DND-41 (cell line): Measurements from ENCODE around the gene ZNF132.

ENCODE experiments used
- ATAC-seq: fragments of 200-7000 bp; cut with Tn5 transposase; 3 replicates; pipeline ENCODE4 v1.9.1; 2021; ENCODE audit warnings: low read depth; ENCODE audit not compliant: insufficient read depth
- DNase-seq: peaks from one replicate; pipeline ENCODE4 v3.0.0-alpha.2; 2020
- H2AFZ ChIP-seq: 2 replicates; pipeline ENCODE4 v1.6.0; 2012; ENCODE audit warnings: low read depth, low read length
- H3K27ac ChIP-seq: 2 replicates; pipeline ENCODE4 v1.5.1; 2012; ENCODE audit warnings: low read length, inconsistent platforms
- H3K27me3 ChIP-seq: fragments of 200-600 bp; sonication (generic); 2 replicates; pipeline ENCODE4 v1.6.0; 2012; ENCODE audit warnings: low read length, mild to moderate bottlenecking, inconsistent platforms; ENCODE audit not compliant: insufficient read depth, poor library complexity
- H3K36me3 ChIP-seq: 2 replicates; pipeline ENCODE4 v1.5.1; 2012; ENCODE audit warnings: low read length, inconsistent platforms; ENCODE audit not compliant: insufficient read depth
- H3K4me1 ChIP-seq: 2 replicates; pipeline ENCODE4 v1.5.1; 2012; ENCODE audit warnings: mild to moderate bottlenecking, low read length; ENCODE audit not compliant: insufficient read depth
- H3K4me2 ChIP-seq: 2 replicates; pipeline ENCODE4 v1.6.0; 2012; ENCODE audit warnings: mild to moderate bottlenecking, moderate library complexity, low read length, inconsistent platforms; ENCODE audit not compliant: insufficient read depth
- H3K4me3 ChIP-seq, 2 experiments: fragments of 200-600 bp in 1 of 2; shearing (Covaris generic) in 1 of 2; 2 replicates each; pipeline ENCODE4 v1.5.1; 2012 to 2016; ENCODE audit warnings: inconsistent platforms in 2 of 2, low read length in 2 of 2, mild to moderate bottlenecking in 2 of 2, low read depth in 1 of 2, moderate library complexity in 1 of 2
- H3K79me2 ChIP-seq: 2 replicates; pipeline ENCODE4 v1.6.0; 2012; ENCODE audit warnings: low read length, inconsistent platforms; ENCODE audit not compliant: insufficient read depth
- H3K9ac ChIP-seq: 2 replicates; pipeline ENCODE4 v1.6.0; 2012; ENCODE audit warnings: low read depth, mild to moderate bottlenecking, inconsistent platforms, low read length, moderate library complexity
- H3K9me3 ChIP-seq: 2 replicates; pipeline ENCODE4 v1.5.1; 2012; ENCODE audit warnings: low read length, moderate library complexity, mild to moderate bottlenecking, inconsistent platforms; ENCODE audit not compliant: insufficient read depth, severe bottlenecking
- H4K20me1 ChIP-seq: 2 replicates; pipeline ENCODE4 v1.6.0; 2012; ENCODE audit warnings: low read length; ENCODE audit not compliant: insufficient read depth
- EZH2 ChIP-seq: IDR thresholded peaks from 3 replicates; pipeline ENCODE4 v1.6.1; 2012; ENCODE audit warnings: borderline replicate concordance, low read depth, mild to moderate bottlenecking, moderate library complexity, low read length, inconsistent platforms; ENCODE audit not compliant: severe bottlenecking
- TF ChIP-seq, protein P1 (sequence below): IDR thresholded peaks from 2 replicates; pipeline ENCODE4 v1.5.1; 2012; ENCODE audit warnings: borderline replicate concordance, low read length, moderate library complexity, mild to moderate bottlenecking; ENCODE audit not compliant: poor library complexity, severe bottlenecking; ENCODE audit errors: extremely low read depth

The ZNF132 gene

DNA sequence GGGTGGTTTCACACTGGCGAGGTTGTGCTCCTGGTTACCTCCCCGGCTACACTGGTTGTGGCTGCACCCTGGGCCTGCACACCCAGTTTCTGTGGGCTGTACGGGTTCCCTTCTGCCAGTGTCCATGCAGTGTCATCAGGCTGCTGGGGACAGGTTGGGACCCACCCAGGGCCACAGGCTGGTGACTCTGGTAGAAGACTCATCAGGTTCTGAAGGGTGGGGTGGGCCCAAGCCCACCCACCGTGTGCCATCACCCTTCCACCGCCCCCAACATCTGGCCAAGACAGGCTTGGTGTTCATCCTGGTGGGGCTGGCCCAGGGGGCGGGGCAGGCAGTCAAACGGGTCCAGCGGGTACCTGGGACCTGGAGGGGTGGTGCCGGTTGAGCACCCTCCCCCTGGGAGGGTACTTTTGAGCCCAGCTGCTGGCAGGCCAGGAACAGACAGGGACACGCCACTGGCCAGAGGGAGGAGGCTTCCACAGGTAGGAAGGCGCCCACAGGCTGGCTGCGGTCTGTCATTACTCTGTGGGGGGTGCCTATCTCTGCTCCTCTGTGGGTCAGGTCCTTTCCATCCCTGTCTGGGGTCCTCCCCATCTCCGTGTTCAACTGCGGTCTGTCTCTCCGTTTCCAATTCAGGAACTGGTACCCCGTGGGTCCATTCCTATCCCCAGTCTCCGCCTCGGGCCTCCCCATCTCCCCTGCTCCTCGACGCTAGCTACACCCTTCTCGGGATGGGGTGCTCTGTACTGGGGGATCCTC is 44.6 kb downstream of the ZNF132 start, which contains the start of gene RNF225:
Gene RNF225, plus strand, starts transcription at position 437 of the 759 bp plus-strand sequence. CDS start 434 bp downstream, outside the sequence.
- peaks cover 55% of the 10 kb centered on the region for H3K36me3 ChIP-seq
- H4K20me1 ChIP-seq, result peaks cover 41% of the 10 kb centered on the region
- no peak within 1 kb of the TSS for H3K27ac ChIP-seq
- H3K27me3 ChIP-seq, result no peaks in the 10 kb centered on the region
- DNase-seq (peak; percentile 41), ATAC-seq (peak; percentile 42)
- H3K9me3 ChIP-seq, result no peaks in the 10 kb centered on the region
- no peak within 1 kb of the TSS for H2AFZ ChIP-seq
- peaks cover 11% of the 10 kb centered on the region for H3K4me1 ChIP-seq
- TF ChIP-seq, protein P1, sequence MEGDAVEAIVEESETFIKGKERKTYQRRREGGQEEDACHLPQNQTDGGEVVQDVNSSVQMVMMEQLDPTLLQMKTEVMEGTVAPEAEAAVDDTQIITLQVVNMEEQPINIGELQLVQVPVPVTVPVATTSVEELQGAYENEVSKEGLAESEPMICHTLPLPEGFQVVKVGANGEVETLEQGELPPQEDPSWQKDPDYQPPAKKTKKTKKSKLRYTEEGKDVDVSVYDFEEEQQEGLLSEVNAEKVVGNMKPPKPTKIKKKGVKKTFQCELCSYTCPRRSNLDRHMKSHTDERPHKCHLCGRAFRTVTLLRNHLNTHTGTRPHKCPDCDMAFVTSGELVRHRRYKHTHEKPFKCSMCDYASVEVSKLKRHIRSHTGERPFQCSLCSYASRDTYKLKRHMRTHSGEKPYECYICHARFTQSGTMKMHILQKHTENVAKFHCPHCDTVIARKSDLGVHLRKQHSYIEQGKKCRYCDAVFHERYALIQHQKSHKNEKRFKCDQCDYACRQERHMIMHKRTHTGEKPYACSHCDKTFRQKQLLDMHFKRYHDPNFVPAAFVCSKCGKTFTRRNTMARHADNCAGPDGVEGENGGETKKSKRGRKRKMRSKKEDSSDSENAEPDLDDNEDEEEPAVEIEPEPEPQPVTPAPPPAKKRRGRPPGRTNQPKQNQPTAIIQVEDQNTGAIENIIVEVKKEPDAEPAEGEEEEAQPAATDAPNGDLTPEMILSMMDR, result no peak
- no peak for TF ChIP-seq EZH2
- no peak within 1 kb of the TSS for H3K4me3 ChIP-seq
- peaks cover 23% of the 10 kb centered on the region for H3K79me2 ChIP-seq
- no peak within 1 kb of the TSS for H3K4me2 ChIP-seq
- H3K9ac ChIP-seq, result no peak within 1 kb of the TSS

DNA sequence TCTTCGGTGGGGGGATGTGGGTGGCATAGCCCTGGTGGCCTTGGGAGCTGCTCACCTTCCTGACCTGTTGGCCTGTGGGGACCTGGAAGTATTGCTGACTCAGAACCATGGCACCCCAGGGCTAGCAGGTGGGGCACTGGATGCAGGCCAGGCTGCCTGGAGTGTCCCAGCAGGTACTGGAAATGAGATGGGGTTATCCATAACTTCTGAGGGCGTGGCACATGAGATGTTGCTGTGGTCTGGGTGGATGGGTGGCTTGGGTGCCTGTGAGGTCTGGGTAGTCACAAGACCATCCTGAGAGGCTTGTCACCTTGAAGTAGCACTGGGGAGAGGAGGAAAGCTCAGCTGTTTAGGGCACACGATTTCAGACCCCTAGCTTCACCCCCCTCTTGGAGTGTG is 45.1 kb downstream of the ZNF132 start:
- ATAC-seq, result no peak; the same call in 2 of the 3 replicates
- H3K4me2 ChIP-seq, result no peak overlapping the region

DNA sequence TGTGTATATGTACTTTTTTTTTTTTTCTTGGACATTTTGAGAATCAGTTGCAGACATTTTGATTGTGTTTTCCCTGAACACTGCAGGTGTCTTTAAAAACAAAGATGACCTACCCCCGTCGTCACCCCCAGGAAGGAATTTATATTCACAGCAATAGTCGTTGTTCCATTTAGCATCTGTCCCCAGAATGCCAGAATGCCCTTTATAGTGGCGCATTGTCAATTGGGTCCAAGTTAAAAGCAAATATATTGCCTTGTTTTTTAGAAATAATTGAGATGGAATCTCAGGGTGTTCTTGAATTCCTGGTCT is 46.3 kb downstream of the ZNF132 start:
- Histone ChIP-seq H4K20me1 (peaks cover 48% of the 10 kb centered on the region), H3K4me3 (no peak overlapping the region), H3K27me3 (no peaks in the 10 kb centered on the region), H3K36me3 (peaks cover 69% of the 10 kb centered on the region), H3K79me2 (peaks cover 39% of the 10 kb centered on the region), H3K4me1 (peaks cover 20% of the 10 kb centered on the region), H3K27ac (no peak overlapping the region), H3K4me2 (no peak overlapping the region), H2AFZ (no peak overlapping the region), H3K9me3 (no peaks in the 10 kb centered on the region), H3K9ac (no peak overlapping the region)
- ATAC-seq, result no peak
- DNase-seq, result no peak
- TF ChIP-seq EZH2, result no peak
- TF ChIP-seq, protein P1, result no peak

More for the DNA sequence above, 45.1 kb downstream of the ZNF132 start:
- no peak overlapping the region for H3K27ac ChIP-seq
- TF ChIP-seq EZH2, result no peak
- TF ChIP-seq, protein P1, result no peak
- H2AFZ ChIP-seq, result no peak overlapping the region
- H3K36me3 ChIP-seq, result peaks cover 60% of the 10 kb centered on the region
- H3K4me3 ChIP-seq, result no peak overlapping the region
- H3K4me1 ChIP-seq, result peaks cover 12% of the 10 kb centered on the region; the same call in 1 of the 2 replicates
- H3K9me3 ChIP-seq, result no peaks in the 10 kb centered on the region
- H3K9ac ChIP-seq, result no peak overlapping the region
- peaks cover 29% of the 10 kb centered on the region for H3K79me2 ChIP-seq
- DNase-seq, result no peak
- peaks cover 44% of the 10 kb centered on the region for H4K20me1 ChIP-seq
- no peaks in the 10 kb centered on the region for H3K27me3 ChIP-seq
